GM19463 (cell line): ENCODE data around the gene IL17RA.

Source experiments
- ATAC-seq: cut with Tn5 transposase; IDR thresholded peaks from one replicate; pipeline ENCODE4 v1.9.1; 2021; ENCODE audit warnings: mild to moderate bottlenecking, moderate library complexity; ENCODE audit not compliant: unreplicated experiment

IL17RA gene

DNA sequence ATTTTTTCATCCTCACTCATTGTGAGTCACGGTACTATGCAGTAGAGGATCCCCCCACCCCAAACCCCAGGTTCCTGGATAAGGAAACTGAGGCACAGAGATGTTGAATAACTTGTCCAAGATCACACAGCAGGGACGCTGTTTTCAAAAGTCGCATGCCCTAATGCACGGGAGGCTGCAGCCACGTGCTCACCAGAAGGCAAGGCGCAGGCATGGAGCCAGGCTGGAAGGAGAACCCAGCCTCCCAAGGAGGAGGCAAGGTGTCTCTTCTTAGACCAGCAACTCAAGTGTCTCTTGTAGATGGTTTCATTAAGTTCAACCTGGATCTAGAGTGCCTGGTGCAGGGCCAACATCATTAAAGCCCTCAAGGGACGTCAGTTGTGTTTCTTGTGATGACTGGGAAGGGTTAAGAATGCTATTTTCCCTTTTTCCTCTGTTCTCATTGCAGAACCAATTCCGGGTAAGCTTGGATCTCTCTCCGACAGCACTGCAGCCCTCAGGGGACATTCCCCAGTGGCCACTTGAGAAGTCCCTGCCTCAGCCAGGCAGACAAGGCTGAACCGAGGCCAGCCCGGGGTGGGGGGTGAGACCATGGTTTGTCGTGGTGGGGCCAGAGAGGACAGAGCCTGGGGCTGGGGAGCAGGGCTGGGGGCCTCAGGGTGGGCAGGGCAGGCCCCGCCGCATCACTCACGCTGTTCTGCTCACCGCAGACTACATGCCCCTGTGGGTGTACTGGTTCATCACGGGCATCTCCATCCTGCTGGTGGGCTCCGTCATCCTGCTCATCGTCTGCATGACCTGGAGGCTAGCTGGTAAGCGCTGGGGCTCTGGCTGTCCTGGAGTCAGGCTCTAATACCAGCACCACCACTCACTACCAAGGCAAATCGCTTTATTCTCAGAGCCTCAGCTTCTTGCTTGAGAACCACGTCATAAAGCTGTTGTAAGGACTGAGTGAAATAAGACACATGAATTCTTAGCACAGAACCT is 20.6 kb downstream of the IL17RA start:
- ATAC-seq, result no peak

DNA sequence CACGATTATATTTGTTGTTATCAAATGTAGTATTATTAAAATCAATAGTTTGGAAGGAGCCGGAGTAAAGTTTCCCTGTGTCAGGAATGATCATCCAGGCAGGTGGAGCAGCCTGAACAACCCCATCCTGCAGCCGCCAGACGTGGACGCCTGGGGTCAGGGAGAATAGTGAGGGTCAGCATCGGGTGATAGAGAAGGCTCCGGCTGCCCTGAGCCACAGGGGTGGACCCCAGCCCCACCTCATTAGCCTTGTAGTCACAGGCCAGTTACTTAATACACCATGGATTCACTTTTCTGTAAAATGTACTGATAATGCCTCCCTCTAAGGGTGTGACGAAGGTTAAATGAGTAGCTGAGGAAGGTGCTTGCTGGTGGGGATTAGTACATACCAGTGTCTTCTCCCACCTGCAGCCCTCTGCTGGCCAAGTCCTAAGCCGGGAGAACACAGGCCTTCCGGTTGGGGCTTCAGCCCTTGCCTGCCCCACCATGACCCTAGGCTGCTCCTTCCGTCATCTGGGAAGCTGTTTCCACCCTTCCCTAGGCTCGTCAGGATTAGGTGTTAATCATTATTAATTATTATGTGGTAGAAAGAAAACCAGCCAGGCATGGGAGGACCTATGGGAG is 21.5 kb downstream of the IL17RA start:
- ATAC-seq, result no peak

GRCh38 chr22:17106785-17107546 is 22.2 kb downstream of the IL17RA start:
- ATAC-seq, result no peak

GRCh38 chr22:17107547-17107810 is 22.7 kb downstream of the IL17RA start:
- no peak for ATAC-seq

- ATAC-seq, result no peak
Observed at GRCh38 chr22:17108256-17109112, 23.7 kb downstream of the IL17RA start.

DNA sequence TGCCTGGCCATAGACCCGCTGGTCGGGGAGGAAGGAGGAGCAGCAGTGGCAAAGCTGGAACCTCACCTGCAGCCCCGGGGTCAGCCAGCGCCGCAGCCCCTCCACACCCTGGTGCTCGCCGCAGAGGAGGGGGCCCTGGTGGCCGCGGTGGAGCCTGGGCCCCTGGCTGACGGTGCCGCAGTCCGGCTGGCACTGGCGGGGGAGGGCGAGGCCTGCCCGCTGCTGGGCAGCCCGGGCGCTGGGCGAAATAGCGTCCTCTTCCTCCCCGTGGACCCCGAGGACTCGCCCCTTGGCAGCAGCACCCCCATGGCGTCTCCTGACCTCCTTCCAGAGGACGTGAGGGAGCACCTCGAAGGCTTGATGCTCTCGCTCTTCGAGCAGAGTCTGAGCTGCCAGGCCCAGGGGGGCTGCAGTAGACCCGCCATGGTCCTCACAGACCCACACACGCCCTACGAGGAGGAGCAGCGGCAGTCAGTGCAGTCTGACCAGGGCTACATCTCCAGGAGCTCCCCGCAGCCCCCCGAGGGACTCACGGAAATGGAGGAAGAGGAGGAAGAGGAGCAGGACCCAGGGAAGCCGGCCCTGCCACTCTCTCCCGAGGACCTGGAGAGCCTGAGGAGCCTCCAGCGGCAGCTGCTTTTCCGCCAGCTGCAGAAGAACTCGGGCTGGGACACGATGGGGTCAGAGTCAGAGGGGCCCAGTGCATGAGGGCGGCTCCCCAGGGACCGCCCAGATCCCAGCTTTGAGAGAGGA is 24.5 kb downstream of the IL17RA start:
- no peak for ATAC-seq

GRCh38 chr22:17109976-17110375 is 25.2 kb downstream of the IL17RA start:
- ATAC-seq, result no peak

- no peak for ATAC-seq
Observed at GRCh38 chr22:17110791-17111550, 26.2 kb downstream of the IL17RA start.

GRCh38 chr22:17112491-17113042 is 27.8 kb downstream of the IL17RA start:
- no peak for ATAC-seq

GRCh38 chr22:17113600-17113999 is 28.8 kb downstream of the IL17RA start:
- no peak for ATAC-seq

GRCh38 chr22:17114173-17114897 is 29.5 kb downstream of the IL17RA start:
- no peak for ATAC-seq

GRCh38 chr22:17114898-17115235 is 30.1 kb downstream of the IL17RA start:
- ATAC-seq, result no peak

DNA sequence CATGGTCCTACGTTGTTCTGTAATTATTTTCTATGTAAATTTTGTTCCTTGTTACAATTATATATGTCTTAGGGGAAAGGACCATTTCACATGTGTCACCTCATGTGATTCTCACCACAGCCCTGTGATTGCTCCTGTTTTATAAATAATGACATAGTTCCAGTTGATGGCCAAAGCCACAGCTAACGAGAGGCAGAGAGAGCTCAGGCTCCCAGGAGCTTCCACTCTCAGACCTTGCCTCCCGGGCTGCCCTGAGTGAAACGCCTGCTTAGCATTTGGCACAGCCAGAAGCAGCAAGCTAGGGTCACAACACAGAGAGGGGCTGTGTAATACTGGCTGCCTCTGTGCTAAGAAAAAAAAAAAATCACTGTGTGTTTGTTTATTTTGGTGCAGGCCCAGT is 30.4 kb downstream of the IL17RA start:
- no peak for ATAC-seq

- ATAC-seq, result no peak
Observed at GRCh38 chr22:17115945-17116565, 31.3 kb downstream of the IL17RA start.

DNA sequence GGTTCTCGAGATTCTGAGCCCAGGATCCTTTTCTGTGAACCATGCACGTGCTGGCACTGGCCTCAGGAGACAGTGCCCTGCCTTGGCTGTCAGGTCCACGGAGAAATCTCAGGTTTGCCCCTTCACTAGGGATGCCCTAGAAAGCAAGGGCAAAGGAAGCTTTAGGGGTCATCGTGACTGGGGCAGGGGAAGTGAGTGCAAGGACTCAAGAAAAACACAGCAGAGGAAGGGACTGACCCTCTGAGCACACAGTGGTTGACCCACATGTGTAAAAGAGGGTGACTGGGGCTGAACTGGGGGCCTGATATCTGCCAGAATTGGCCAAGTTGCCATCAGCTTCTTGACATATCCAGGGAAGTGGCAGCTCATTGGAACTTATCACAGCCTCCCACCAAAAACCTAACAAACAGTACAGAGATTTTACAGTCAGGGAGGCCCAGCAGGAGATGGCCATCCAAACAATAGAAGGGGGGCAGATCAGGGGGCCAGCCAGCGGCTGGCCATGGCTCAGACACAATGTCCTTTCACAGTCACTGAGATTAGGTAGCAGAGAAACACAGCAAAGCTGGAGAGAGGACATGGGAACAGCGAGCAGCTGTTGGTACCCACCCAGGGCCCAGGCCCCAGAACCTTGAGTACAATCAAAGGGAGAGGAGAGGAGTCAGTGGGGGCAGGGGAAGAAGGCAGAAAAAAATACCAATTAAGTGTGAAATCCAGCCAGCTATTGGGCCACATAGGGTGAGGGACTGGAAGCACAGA is 32.0 kb downstream of the IL17RA start:
- no peak for ATAC-seq

DNA sequence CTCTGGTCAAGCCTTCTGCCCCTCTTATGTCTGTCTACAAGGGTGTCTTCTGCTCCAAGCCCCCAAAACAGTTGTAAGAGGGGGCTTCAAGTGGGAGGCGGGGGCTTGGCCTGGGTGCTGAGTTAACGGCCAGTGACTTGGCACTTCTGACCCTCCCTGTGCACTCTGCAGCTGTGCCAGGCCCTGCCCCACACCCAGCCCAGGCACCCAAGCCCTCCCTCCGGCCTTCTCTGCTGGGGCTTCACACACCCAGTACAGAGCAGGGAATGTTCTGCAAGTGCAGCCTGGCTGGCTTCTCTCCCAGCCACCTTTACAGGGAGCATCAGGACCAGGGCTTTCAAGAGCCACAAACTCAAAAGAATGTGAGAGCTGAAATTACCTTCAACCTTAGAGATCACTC is 32.6 kb downstream of the IL17RA start:
- ATAC-seq, result no peak

- no peak for ATAC-seq
Observed at GRCh38 chr22:17117890-17118289, 33.1 kb downstream of the IL17RA start.
